IMR-90 (cell line): ENCODE measurements around the gene STUM. TPM values are rescaled to one million over a fixed set of nuclear protein-coding genes. Genes with fewer than 3 reads are reported as not detected.

ENCODE experiments used
- ATAC-seq: fragments of 200-7000 bp; cut with Tn5 transposase; 2 replicates; pipeline ENCODE4 v1.9.1; 2020; ENCODE audit warnings: low read depth, mild to moderate bottlenecking, moderate library complexity
- Bru-seq: library from RNA; stranded (reverse); fragments of 400-500 nt; gene quantifications from one replicate; lab custom pipeline; 2021; lab: Mats Ljungman, UMichigan
- BruChase-seq, 2 experiments: library from RNA; stranded (reverse); fragments of 400-500 nt; gene quantifications; one replicate each; lab custom pipeline; 2021; lab: Mats Ljungman, UMichigan
- BruUV-seq: library from RNA; stranded (reverse); fragments of 400-500 nt; replicated peaks from 2 replicates; lab custom pipeline; 2021; lab: Mats Ljungman, UMichigan
- CTCF ChIA-PET: fragments of 300-600 bp; formaldehyde crosslinking; extraction: SDS; loops from one replicate; lab custom pipeline; 2021; ENCODE audit warnings: antibody characterized with exemption; lab: Yijun Ruan, JAX
- POLR2A ChIA-PET: fragments of 300-600 bp; sonication (Branson Sonifier 250); formaldehyde crosslinking; loops from one replicate; lab custom pipeline; 2022; ENCODE audit warnings: antibody characterized with exemption; ENCODE audit not compliant: unreplicated experiment; lab: Charles Lee
- DNase-seq: peaks from one replicate; pipeline ENCODE4 v3.0.0; 2013
- H2AFZ ChIP-seq: replicated peaks from 2 replicates; pipeline ENCODE3; 2013; ENCODE audit warnings: low read length, mild to moderate bottlenecking; ENCODE audit not compliant: poor library complexity
- H2AK5ac ChIP-seq: 2 replicates; pipeline ENCODE4 v1.6.1; 2013; ENCODE audit warnings: low read depth, low read length, inconsistent platforms
- H2AK9ac ChIP-seq: replicated peaks from 2 replicates; pipeline ENCODE3; 2013; ENCODE audit warnings: mild to moderate bottlenecking, low read depth, low read length, moderate library complexity; ENCODE audit not compliant: poor library complexity
- H2BK120ac ChIP-seq: 2 replicates; pipeline ENCODE4 v1.6.1; 2013; ENCODE audit warnings: low read depth, low read length, inconsistent platforms
- H2BK15ac ChIP-seq: 3 replicates; pipeline ENCODE4 v1.6.1; 2013; ENCODE audit warnings: low read depth, low read length, inconsistent platforms
- H2BK20ac ChIP-seq: 2 replicates; pipeline ENCODE4 v1.6.1; 2013; ENCODE audit warnings: low read depth, mild to moderate bottlenecking, inconsistent platforms, low read length, moderate library complexity
- H2BK5ac ChIP-seq: 2 replicates; pipeline ENCODE4 v1.6.1; 2013; ENCODE audit warnings: mild to moderate bottlenecking, low read depth, low read length, inconsistent platforms; ENCODE audit not compliant: poor library complexity, severe bottlenecking
- H3K14ac ChIP-seq: replicated peaks from 2 replicates; pipeline ENCODE4 v1.6.1; 2013; ENCODE audit warnings: low read depth, low read length, inconsistent platforms
- H3K18ac ChIP-seq: 2 replicates; pipeline ENCODE4 v1.6.1; 2013; ENCODE audit warnings: low read depth, low read length, control low read depth
- H3K23ac ChIP-seq: 2 replicates; pipeline ENCODE4 v1.6.1; 2013; ENCODE audit warnings: low read depth, low read length, inconsistent platforms
- H3K27ac ChIP-seq: 2 replicates; pipeline ENCODE4 v1.5.1; 2013; ENCODE audit warnings: mild to moderate bottlenecking, control low read depth, low read length; ENCODE audit not compliant: insufficient read depth
- H3K27me3 ChIP-seq: 2 replicates; pipeline ENCODE4 v1.6.1; 2013; ENCODE audit warnings: low read length; ENCODE audit not compliant: control insufficient read depth, insufficient read depth
- H3K36me3 ChIP-seq: 2 replicates; pipeline ENCODE4 v1.6.1; 2013; ENCODE audit warnings: low read length, mixed read lengths; ENCODE audit not compliant: control insufficient read depth, insufficient read depth
- H3K4ac ChIP-seq: 2 replicates; pipeline ENCODE4 v1.6.1; 2013; ENCODE audit warnings: low read depth, low read length, inconsistent platforms
- H3K4me1 ChIP-seq: 2 replicates; pipeline ENCODE4 v1.6.1; 2013; ENCODE audit warnings: low read length, mixed read lengths; ENCODE audit not compliant: control insufficient read depth, insufficient read depth
- H3K4me2 ChIP-seq: 2 replicates; pipeline ENCODE4 v1.6.1; 2013; ENCODE audit warnings: low read depth, mild to moderate bottlenecking, control low read depth, low read length, moderate library complexity
- H3K4me3 ChIP-seq: 2 replicates; pipeline ENCODE4 v1.5.1; 2013; ENCODE audit warnings: low read depth, mild to moderate bottlenecking, control low read depth, low read length, moderate library complexity; ENCODE audit not compliant: insufficient read depth
- H3K56ac ChIP-seq: 2 replicates; pipeline ENCODE4 v1.6.1; 2013; ENCODE audit warnings: low read length, inconsistent platforms; ENCODE audit not compliant: insufficient read depth; ENCODE audit errors: extremely low read depth
- H3K79me1 ChIP-seq, 2 experiments: 2 replicates each; pipeline ENCODE4 v1.6.1; 2013; ENCODE audit warnings: low read length in 2 of 2, inconsistent platforms in 1 of 2, low read depth in 1 of 2
- H3K9ac ChIP-seq: 2 replicates; pipeline ENCODE4 v1.6.1; 2013; ENCODE audit warnings: low read depth, low read length, control low read depth
- H3K9me1 ChIP-seq: 2 replicates; pipeline ENCODE4 v1.6.1; 2013; ENCODE audit warnings: low read length, inconsistent platforms; ENCODE audit not compliant: insufficient read depth
- H3K9me3 ChIP-seq: 2 replicates; pipeline ENCODE4 v1.6.1; 2013; ENCODE audit warnings: low read length; ENCODE audit not compliant: control insufficient read depth, insufficient read depth
- H4K20me1 ChIP-seq: 2 replicates; pipeline ENCODE4 v1.6.1; 2013; ENCODE audit warnings: low read length, inconsistent platforms; ENCODE audit not compliant: insufficient read depth
- H4K5ac ChIP-seq: 2 replicates; pipeline ENCODE4 v1.6.1; 2013; ENCODE audit warnings: mild to moderate bottlenecking, low read depth, low read length, control low read depth
- H4K8ac ChIP-seq, 2 experiments: 2 replicates each; pipeline ENCODE4 v1.6.1; 2013; ENCODE audit warnings: low read depth in 2 of 2, low read length in 2 of 2, control low read depth in 1 of 2, inconsistent platforms in 1 of 2
- H4K91ac ChIP-seq: 2 replicates; pipeline ENCODE4 v1.6.1; 2013; ENCODE audit warnings: low read depth, low read length, inconsistent platforms; ENCODE audit not compliant: insufficient read depth
- BHLHE40 ChIP-seq: fragments of 150-350 bp; IDR thresholded peaks from 2 replicates; pipeline ENCODE4 v1.6.1; 2016; ENCODE audit warnings: mild to moderate bottlenecking, low read depth, low read length
- CEBPB ChIP-seq: IDR thresholded peaks from 2 replicates; pipeline ENCODE4 v1.6.1; 2012; ENCODE audit warnings: low read depth, low read length, improper control_type of control experiment
- CHD1 ChIP-seq: IDR thresholded peaks from 2 replicates; pipeline ENCODE4 v1.6.1; 2012; ENCODE audit warnings: low read depth, low read length, improper control_type of control experiment
- ELK1 ChIP-seq: fragments of 150-350 bp; IDR thresholded peaks from 2 replicates; pipeline ENCODE4 v1.6.1; 2016; ENCODE audit warnings: low read depth, mild to moderate bottlenecking, low read length, moderate library complexity, borderline replicate concordance
- FOS ChIP-seq: fragments of 150-350 bp; IDR thresholded peaks from 2 replicates; pipeline ENCODE4 v1.6.1; 2016; ENCODE audit warnings: low read depth, low read length
- MAFK ChIP-seq: IDR thresholded peaks from 2 replicates; pipeline ENCODE4 v1.6.1; 2012; ENCODE audit warnings: low read depth, low read length, improper control_type of control experiment
- MAZ ChIP-seq: IDR thresholded peaks from 2 replicates; pipeline ENCODE4 v1.6.1; 2012; ENCODE audit warnings: low read depth, mild to moderate bottlenecking, low read length, improper control_type of control experiment, moderate library complexity, borderline replicate concordance
- MXI1 ChIP-seq: IDR thresholded peaks from 2 replicates; pipeline ENCODE4 v1.6.1; 2012; ENCODE audit warnings: low read depth, mild to moderate bottlenecking, low read length, moderate library complexity, borderline replicate concordance
- NFE2L2 ChIP-seq: fragments of 150-350 bp; IDR thresholded peaks from 2 replicates; pipeline ENCODE4 v1.6.1; 2016; ENCODE audit warnings: low read depth, mild to moderate bottlenecking, low read length
- POLR2A ChIP-seq: IDR thresholded peaks from 2 replicates; pipeline ENCODE4 v1.6.1; 2012; ENCODE audit warnings: mild to moderate bottlenecking, low read depth, low read length
- RAD21 ChIP-seq: IDR thresholded peaks from 2 replicates; pipeline ENCODE4 v1.6.1; 2012; ENCODE audit warnings: low read length, improper control_type of control experiment
- RCOR1 ChIP-seq: IDR thresholded peaks from 2 replicates; pipeline ENCODE4 v1.6.1; 2012; ENCODE audit warnings: mild to moderate bottlenecking, low read length, improper control_type of control experiment; ENCODE audit not compliant: insufficient replicate concordance
- RFX5 ChIP-seq: IDR thresholded peaks from 2 replicates; pipeline ENCODE4 v1.8.0; 2012; ENCODE audit warnings: low read depth, mild to moderate bottlenecking, low read length, moderate library complexity
- SMC3 ChIP-seq: fragments of 150-350 bp; IDR thresholded peaks from 2 replicates; pipeline ENCODE4 v1.6.1; 2016; ENCODE audit warnings: low read depth, mild to moderate bottlenecking, antibody characterized with exemption, low read length, moderate library complexity
- USF2 ChIP-seq: fragments of 150-350 bp; IDR thresholded peaks from 2 replicates; pipeline ENCODE4 v1.6.1; 2017; ENCODE audit warnings: mild to moderate bottlenecking, antibody characterized with exemption, low read length, low read depth
- WGBS, 2 experiments: methylation state at CpG; one replicate each; pipeline versions ENCODE4 v1.1.5 to v1.1.7; 2013; ENCODE audit warnings: missing lambda C conversion rate in 2 of 2; ENCODE audit not compliant: insufficient read length in 1 of 2; ENCODE audit errors: extremely low coverage in 2 of 2; 5-methylcytosine and 5-hydroxymethylcytosine counted together
- dilution Hi-C: fragments of 300-500 bp; cut with HindIII; formaldehyde crosslinking; loops from one replicate; pipeline ENCODE4 v1.14.3; 2018; ENCODE audit warnings: low sequenced_read_pairs; ENCODE audit not compliant: unreplicated experiment
- in situ Hi-C: fragments of 300-500 bp; cut with MboI; formaldehyde crosslinking; loops from 3 replicates; pipeline ENCODE4 v1.14.3; 2019; ENCODE audit warnings: low sequenced_read_pairs, inconsistent platforms, mixed read lengths
- intact Hi-C: fragments of 100-400 bp; cut with micrococcal nuclease; formaldehyde crosslinking; loops from 2 replicates; pipeline ENCODE4 v1.10.0; 2022
- long read RNA-seq: library from polyadenylated mRNA; unstranded; transcript quantifications from one replicate; pipeline ENCODE4 v2.0.0, GENCODE V29; 2021; ENCODE audit not compliant: unreplicated experiment
- polyA plus RNA-seq, 3 experiments: library from polyadenylated mRNA; depleted of rRNA; stranded (reverse); fragments of >200 nt; gene quantifications; 2 replicates each; pipeline ENCODE4 v1.2.3, GENCODE V29; 2012; ENCODE audit warnings: low replicate concordance in 1 of 3
- total RNA-seq: library from RNA; depleted of rRNA; stranded (reverse); fragments of >200 nt; gene quantifications from 2 replicates; pipeline ENCODE4 v1.2.3, GENCODE V29; 2012; rRNA removed

STUM gene
- not detected in 2 replicates for total RNA-seq
- polyA plus RNA-seq (2012; rRNA removed) = not detected in 2 replicates
- not detected in 2 replicates for polyA plus RNA-seq (2012; cell fraction: cytosol; rRNA removed)
- not detected in 2 replicates for polyA plus RNA-seq (2012; cell fraction: nucleus; rRNA removed; ENCODE audit: low replicate concordance)
- Bru-seq, nascent RNA = percentile 2 among the genes with signal in this experiment
- percentile 2 among the genes with signal in this experiment for BruChase-seq, experiment 1, labeled RNA remaining after a 6-hour chase
- not detected for BruChase-seq, experiment 2, labeled RNA remaining after a 2-hour chase
- long read RNA-seq = 0 reads

- H3K4me2 ChIP-seq = peak within 1 kb of the TSS; percentile 92
- peak; percentile 9 for DNase-seq
- TF ChIP-seq FOS = no peak
- no peak for TF ChIP-seq MXI1
- no peak for TF ChIP-seq USF2
- no peak for TF ChIP-seq MAZ
- no peak for TF ChIP-seq ELK1
- TF ChIP-seq NFE2L2 = no peak
- TF ChIP-seq RAD21 = no peak
- no peak for TF ChIP-seq RCOR1
- no peak for TF ChIP-seq BHLHE40
- no peak for TF ChIP-seq POLR2A
- TF ChIP-seq MAFK = no peak
- TF ChIP-seq CHD1 = no peak
- TF ChIP-seq SMC3 = no peak
- TF ChIP-seq RFX5 = no peak
- TF ChIP-seq CEBPB = no peak
Observed at GRCh38 chr1:226548256-226549093, at the start of gene STUM. Gene STUM, plus strand, starts transcription at chr1:226548764. Its CDS starts 141 bp downstream, at chr1:226548905.

More at GRCh38 chr1:226548256-226549093, at the start of gene STUM:
- Histone ChIP-seq H3K23ac (no peak within 1 kb of the TSS), H3K4me3 (peak within 1 kb of the TSS; percentile 20; the same call in 1 of the 2 replicates), H2AK9ac (peak within 1 kb of the TSS; percentile 68), H3K27me3 (peaks cover 55% of the 10 kb centered on the region), H3K9me1 (no peaks in the 10 kb centered on the region), H2AFZ (peak within 1 kb of the TSS; percentile 71), H3K79me1 (no peaks in the 10 kb centered on the region), H3K14ac (no peak within 1 kb of the TSS), H4K5ac (no peak within 1 kb of the TSS), H2BK15ac (no peak within 1 kb of the TSS), H3K27ac (no peak within 1 kb of the TSS), H3K36me3 (no peaks in the 10 kb centered on the region), H2BK120ac (no peak within 1 kb of the TSS), H3K9me3 (no peaks in the 10 kb centered on the region), H2BK5ac (no peak within 1 kb of the TSS), H3K18ac (no peak within 1 kb of the TSS), H4K91ac (no peak within 1 kb of the TSS), H2BK20ac (no peak within 1 kb of the TSS), H4K8ac (no peak within 1 kb of the TSS), H3K4me1 (peaks cover 2% of the 10 kb centered on the region; the same call in 1 of the 2 replicates), H3K9ac (no peak within 1 kb of the TSS), H3K56ac (no peak within 1 kb of the TSS), H4K20me1 (no peaks in the 10 kb centered on the region; the same call in 1 of the 2 replicates), H2AK5ac (no peak within 1 kb of the TSS), H3K4ac (no peak within 1 kb of the TSS)
- ChIA-PET CTCF (interaction anchor here (0.7 to 1.3 kb wide), 3 partner anchors 80 to 345 kb away, joined by 3 to 6 read pairs (median 4); no protein-coding TSS in a partner anchor), POLR2A (no interaction called here)
- WGBS, 2 experiments = 1% methylated on average over 54 of the region's 82 CpGs; no CpG with 5 or more reads in 1 of the 2 experiments
- dilution Hi-C loops (no loop called here), in situ Hi-C loops (no loop called here), intact Hi-C loops (loop anchor here (2.0 to 10.0 kb wide), 3 partner anchors 79 to 888 kb away; no protein-coding TSS in a partner anchor)
- ATAC-seq = peak; percentile 80
- no TSS peak for BruUV-seq
